ENCODE measurements around the gene IRX4. TPM values are rescaled to one million over a fixed set of nuclear protein-coding genes. Genes with fewer than 3 reads are reported as not detected.

The IRX4 gene
- total and polyA plus RNA-seq, 9 of the 15 experiments (the other 6 are each of a cell fraction or from before 2014, with no cell fraction given): not detected

DNA sequence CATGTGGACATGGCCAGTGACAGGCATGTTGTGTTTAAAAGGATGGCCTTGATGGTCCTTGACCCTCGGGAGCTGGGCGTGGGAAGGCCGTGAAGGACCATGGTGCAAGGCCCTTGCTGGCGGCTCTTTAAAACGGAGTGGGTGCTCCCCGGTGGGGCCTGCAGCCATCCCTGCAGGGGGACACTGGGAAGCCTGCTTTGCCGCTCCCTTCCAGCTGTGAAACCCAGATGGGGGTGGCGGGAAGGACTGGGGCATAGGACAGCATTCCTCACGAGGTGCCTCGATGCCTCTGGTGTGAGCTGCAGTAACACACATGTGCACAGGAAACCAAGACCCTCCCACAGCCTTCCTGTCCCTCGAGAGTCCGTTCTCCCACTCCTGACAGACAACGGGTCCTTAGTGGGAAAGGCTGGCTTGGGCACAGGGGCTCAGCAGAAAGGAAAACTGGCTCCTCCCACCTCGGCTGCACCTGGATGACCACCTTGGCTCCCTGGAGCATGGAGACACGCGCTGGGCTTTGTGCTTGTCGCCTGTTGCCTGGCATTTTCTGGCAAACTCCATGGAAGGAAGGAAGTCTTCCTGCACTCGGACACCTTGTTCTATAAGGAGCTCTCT, 30.3 kb upstream of the IRX4 start:
- no peak overlapping the region for H3K27ac ChIP-seq (ENCODE audit: extremely low read depth, low read depth, low read length)
- no peaks in the 10 kb centered on the region for H3K36me3 ChIP-seq (ENCODE audit: control insufficient read depth, insufficient read depth, low read length)
- no peak overlapping the region for H2AFZ ChIP-seq (ENCODE audit: low read depth, low read length)
- peaks cover 66 to 91% of the 10 kb centered on the region in 2 experiments for H3K27me3 ChIP-seq (ENCODE audit: control insufficient read depth in 2 of 2, insufficient read depth in 2 of 2, low read length in 2 of 2)
- H3K9ac ChIP-seq (ENCODE audit: insufficient read depth in 1 of 2, low read depth in 2 of 2, low read length in 2 of 2): no peak overlapping the region
- DNase-seq (ENCODE audit: extremely low read depth in 1 of 4, low spot score in 3 of 4) (no peak), ATAC-seq (no peak), FAIRE-seq (no peak)
- BruUV-seq (replicated peaks): no TSS peak
- CTCF ChIA-PET (ENCODE audit: low intra/inter-chr PET ratio): no interaction called here
- H3K4me3 ChIP-seq: no peak overlapping the region
- intact Hi-C loops (cut with micrococcal nuclease): no loop called here
- POLR2A ChIA-PET: interaction anchor here (0.7 kb wide), 1 partner anchor 26 kb away, joined by 3 read pairs; no protein-coding TSS in a partner anchor
- H3K9me3 ChIP-seq (replicated peaks; ENCODE audit: control insufficient read depth, insufficient read depth, low read depth, low read length): no peaks in the 10 kb centered on the region
- in situ Hi-C loops (cut with MboI): no loop called here
- no peak for TF ChIP-seq RFX1 (IDR thresholded peaks at IDR 0.05)
- no peaks in the 10 kb centered on the region for H3K9me1 ChIP-seq (ENCODE audit: control insufficient read depth, insufficient read depth, low read length)
- H3K4me2 ChIP-seq (ENCODE audit: insufficient read depth, low read length): no peak overlapping the region
- WGBS (ENCODE audit: insufficient coverage, low coverage, missing lambda C conversion rate): 2% methylated on average over 18 of the region's 18 CpGs
- no peaks in the 10 kb centered on the region for H3K4me1 ChIP-seq (replicated peaks in 1 of 2; ENCODE audit: control insufficient read depth in 2 of 2, insufficient read depth in 2 of 2, low read length in 2 of 2)
- H3K79me2 ChIP-seq (ENCODE audit: control insufficient read depth, insufficient read depth, low read length): no peaks in the 10 kb centered on the region
- H4K20me1 ChIP-seq (replicated peaks; ENCODE audit: control insufficient read depth, insufficient read depth, low read length): peaks cover 11% of the 10 kb centered on the region; the same call in 1 of the 2 replicates

- Histone ChIP-seq H3K9me3 (replicated peaks; ENCODE audit: control insufficient read depth, insufficient read depth, low read depth, low read length) (no peaks in the 10 kb centered on the region), H4K20me1 (replicated peaks; ENCODE audit: control insufficient read depth, insufficient read depth, low read length) (peaks cover 9% of the 10 kb centered on the region; the same call in 1 of the 2 replicates), H3K9me1 (ENCODE audit: control insufficient read depth, insufficient read depth, low read length) (no peaks in the 10 kb centered on the region), H3K79me2 (ENCODE audit: control insufficient read depth, insufficient read depth, low read length) (no peaks in the 10 kb centered on the region), H2AFZ (ENCODE audit: low read depth, low read length) (no peak overlapping the region), H3K9ac (ENCODE audit: insufficient read depth in 1 of 2, low read depth in 2 of 2, low read length in 2 of 2) (no peak overlapping the region), H3K4me1 (replicated peaks in 1 of 2; ENCODE audit: control insufficient read depth in 2 of 2, insufficient read depth in 2 of 2, low read length in 2 of 2) (no peaks in the 10 kb centered on the region), H3K4me3 (no peak overlapping the region), H3K4me2 (ENCODE audit: insufficient read depth, low read length) (no peak overlapping the region), H3K27ac (ENCODE audit: extremely low read depth, low read depth, low read length) (no peak overlapping the region), H3K36me3 (ENCODE audit: control insufficient read depth, insufficient read depth, low read length) (no peaks in the 10 kb centered on the region), H3K27me3 (ENCODE audit: control insufficient read depth in 2 of 2, insufficient read depth in 2 of 2, low read length in 2 of 2) (peaks cover 57 to 89% of the 10 kb centered on the region in 2 experiments; a peak in 4 of 5 replicates)
- intact Hi-C loops (cut with micrococcal nuclease): no loop called here
- ATAC-seq (no peak), FAIRE-seq (no peak), DNase-seq (ENCODE audit: extremely low read depth in 1 of 4, low spot score in 3 of 4) (no peak)
- in situ Hi-C loops (cut with MboI): no loop called here
- BruUV-seq (replicated peaks): no TSS peak
- WGBS (ENCODE audit: insufficient coverage, low coverage, missing lambda C conversion rate): 4% methylated on average over 26 of the region's 26 CpGs
- POLR2A ChIA-PET: no interaction called here
- CTCF ChIA-PET (ENCODE audit: low intra/inter-chr PET ratio): no interaction called here
- TF ChIP-seq, protein P1, sequence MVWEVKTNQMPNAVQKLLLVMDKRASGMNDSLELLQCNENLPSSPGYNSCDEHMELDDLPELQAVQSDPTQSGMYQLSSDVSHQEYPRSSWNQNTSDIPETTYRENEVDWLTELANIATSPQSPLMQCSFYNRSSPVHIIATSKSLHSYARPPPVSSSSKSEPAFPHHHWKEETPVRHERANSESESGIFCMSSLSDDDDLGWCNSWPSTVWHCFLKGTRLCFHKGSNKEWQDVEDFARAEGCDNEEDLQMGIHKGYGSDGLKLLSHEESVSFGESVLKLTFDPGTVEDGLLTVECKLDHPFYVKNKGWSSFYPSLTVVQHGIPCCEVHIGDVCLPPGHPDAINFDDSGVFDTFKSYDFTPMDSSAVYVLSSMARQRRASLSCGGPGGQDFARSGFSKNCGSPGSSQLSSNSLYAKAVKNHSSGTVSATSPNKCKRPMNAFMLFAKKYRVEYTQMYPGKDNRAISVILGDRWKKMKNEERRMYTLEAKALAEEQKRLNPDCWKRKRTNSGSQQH (CRISPR knock-in tag; IDR thresholded peaks at IDR 0.05): no peak
- TF ChIP-seq GTF2E2 (tag; IDR thresholded peaks at IDR 0.05) (no peak), DACH1 (IDR thresholded peaks at IDR 0.05; ENCODE audit: partially characterized antibody) (no peak)
- TF ChIP-seq, protein P2, sequence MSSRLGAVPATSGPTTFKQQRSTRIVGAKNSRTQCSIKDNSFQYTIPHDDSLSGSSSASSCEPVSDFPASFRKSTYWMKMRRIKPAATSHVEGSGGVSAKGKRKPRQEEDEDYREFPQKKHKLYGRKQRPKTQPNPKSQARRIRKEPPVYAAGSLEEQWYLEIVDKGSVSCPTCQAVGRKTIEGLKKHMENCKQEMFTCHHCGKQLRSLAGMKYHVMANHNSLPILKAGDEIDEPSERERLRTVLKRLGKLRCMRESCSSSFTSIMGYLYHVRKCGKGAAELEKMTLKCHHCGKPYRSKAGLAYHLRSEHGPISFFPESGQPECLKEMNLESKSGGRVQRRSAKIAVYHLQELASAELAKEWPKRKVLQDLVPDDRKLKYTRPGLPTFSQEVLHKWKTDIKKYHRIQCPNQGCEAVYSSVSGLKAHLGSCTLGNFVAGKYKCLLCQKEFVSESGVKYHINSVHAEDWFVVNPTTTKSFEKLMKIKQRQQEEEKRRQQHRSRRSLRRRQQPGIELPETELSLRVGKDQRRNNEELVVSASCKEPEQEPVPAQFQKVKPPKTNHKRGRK (tag; IDR thresholded peaks at IDR 0.05): no peak
- TF ChIP-seq, protein P3, sequence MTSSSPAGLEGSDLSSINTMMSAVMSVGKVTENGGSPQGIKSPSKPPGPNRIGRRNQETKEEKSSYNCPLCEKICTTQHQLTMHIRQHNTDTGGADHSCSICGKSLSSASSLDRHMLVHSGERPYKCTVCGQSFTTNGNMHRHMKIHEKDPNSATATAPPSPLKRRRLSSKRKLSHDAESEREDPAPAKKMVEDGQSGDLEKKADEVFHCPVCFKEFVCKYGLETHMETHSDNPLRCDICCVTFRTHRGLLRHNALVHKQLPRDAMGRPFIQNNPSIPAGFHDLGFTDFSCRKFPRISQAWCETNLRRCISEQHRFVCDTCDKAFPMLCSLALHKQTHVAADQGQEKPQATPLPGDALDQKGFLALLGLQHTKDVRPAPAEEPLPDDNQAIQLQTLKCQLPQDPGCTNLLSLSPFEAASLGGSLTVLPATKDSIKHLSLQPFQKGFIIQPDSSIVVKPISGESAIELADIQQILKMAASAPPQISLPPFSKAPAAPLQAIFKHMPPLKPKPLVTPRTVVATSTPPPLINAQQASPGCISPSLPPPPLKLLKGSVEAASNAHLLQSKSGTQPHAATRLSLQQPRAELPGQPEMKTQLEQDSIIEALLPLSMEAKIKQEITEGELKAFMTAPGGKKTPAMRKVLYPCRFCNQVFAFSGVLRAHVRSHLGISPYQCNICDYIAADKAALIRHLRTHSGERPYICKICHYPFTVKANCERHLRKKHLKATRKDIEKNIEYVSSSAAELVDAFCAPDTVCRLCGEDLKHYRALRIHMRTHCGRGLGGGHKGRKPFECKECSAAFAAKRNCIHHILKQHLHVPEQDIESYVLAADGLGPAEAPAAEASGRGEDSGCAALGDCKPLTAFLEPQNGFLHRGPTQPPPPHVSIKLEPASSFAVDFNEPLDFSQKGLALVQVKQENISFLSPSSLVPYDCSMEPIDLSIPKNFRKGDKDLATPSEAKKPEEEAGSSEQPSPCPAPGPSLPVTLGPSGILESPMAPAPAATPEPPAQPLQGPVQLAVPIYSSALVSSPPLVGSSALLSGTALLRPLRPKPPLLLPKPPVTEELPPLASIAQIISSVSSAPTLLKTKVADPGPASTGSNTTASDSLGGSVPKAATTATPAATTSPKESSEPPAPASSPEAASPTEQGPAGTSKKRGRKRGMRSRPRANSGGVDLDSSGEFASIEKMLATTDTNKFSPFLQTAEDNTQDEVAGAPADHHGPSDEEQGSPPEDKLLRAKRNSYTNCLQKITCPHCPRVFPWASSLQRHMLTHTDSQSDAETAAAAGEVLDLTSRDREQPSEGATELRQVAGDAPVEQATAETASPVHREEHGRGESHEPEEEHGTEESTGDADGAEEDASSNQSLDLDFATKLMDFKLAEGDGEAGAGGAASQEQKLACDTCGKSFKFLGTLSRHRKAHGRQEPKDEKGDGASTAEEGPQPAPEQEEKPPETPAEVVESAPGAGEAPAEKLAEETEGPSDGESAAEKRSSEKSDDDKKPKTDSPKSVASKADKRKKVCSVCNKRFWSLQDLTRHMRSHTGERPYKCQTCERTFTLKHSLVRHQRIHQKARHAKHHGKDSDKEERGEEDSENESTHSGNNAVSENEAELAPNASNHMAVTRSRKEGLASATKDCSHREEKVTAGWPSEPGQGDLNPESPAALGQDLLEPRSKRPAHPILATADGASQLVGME (CRISPR knock-in tag; IDR thresholded peaks at IDR 0.05): no peak
Observed at GRCh38 chr5:1911773-1912235, 29.1 kb upstream of the IRX4 start.

Data from K562 (cell line).